ENCODE results near the gene RNF130.
"Not testable (repeated sequence)": the region's sequence is repeated elsewhere in the genome, so short reads cannot be mapped to it uniquely, and the experiment has no call there.

RNF130 gene

DNA sequence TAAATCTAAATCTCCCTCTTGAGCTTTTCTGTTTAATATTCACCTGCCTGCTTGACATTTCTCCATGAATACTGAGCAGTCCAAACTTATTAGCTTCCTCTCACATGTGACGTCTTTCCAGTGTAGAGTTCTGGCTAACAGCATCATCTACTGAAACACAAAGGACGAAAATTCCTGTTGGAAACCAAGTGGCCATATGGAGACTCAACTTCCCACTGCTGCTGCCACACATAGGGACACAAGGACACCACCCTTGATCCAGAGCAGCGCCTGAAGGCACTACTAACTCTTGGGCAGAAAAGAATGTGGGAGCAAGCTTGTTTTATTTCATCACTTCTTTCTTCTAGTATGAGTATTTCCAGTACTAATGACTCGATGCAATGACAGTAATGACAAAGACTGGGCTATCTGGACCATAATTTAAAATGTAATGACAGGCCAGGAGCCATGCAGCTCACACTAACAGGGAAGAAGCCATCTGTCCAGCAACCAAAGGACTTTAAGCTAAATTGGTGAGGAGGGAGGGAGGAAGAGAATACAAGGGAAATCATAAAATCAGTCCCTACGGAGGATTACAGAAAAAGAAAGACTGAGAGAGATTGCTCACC is 19.2 kb downstream of the RNF130 start:
- no peak for DNase-seq

DNA sequence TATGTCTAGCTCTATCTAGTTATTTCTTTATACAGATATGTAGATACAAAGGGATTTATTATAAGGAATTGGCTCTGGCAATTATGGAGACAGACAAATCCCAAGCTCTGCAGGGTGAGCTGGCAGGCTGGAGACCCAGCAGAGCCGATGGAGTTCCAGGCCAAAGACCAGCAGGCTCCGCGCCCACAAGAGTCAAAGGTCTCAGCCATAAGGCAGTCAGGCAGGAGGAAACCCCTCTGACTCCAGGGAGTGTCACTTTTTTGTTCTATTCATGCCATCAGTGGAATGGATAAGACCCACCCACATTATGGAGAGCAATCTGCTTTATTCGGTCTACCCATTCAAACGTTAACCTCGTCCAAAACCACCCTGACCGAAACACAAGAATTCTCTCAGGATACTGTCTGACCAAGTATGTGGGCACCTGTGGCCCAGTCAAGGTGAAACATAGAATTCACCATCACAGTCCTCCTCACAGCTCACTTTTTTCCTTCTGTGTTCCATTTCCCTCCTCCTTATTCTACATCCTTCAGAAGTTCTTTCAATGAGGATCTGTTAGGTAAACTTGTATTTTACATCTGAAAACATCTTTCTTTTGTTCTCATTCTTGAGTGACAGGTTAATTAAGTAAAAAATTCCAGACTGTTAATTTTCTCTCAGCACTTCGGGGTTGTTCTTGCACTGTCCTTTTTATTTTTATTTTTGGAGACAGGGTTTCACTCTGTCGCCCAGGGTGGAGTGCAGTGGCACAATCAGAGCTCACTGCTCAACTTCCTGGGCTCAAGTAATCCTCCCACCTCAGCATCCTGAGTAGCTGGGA is 21.2 kb downstream of the RNF130 start:
- DNase-seq: no peak

DNA sequence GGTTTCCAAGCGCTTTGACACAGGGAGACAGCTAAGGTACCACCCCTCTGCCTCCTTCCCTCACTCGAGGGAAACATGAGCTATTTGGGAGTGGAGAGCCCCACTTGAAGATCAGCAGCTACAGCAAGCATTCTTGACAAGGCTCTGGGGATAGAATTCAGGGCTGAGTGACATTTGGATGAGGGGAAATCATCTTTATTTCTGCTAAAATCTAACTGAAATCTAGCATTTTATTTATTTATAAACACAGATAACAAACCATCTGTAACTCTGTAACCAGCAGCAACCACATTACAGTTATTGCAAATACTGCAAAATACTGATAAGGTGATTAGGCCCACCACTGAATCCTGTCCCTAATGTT is 22.4 kb downstream of the RNF130 start:
- no peak for DNase-seq

DNA sequence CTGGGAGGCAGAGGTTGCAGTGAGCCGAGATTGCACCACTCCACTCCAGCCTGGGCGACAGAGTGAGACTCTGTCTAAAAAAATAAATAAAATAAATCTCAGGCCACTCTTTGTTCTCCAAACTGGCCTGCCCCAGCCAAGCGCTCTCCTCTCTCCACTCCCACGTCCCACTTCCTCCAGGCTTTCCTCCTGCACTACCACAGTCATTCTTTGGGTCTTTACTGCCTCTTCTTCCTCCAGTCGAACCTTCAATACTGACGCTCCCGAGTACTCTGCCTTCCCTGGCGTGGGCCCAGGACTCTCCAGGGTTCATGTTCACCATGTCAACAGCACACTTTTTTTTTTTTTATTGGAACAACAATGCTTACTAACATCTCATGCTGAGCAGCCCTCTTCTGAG is 23.9 kb downstream of the RNF130 start:
- no peak for DNase-seq

DNA sequence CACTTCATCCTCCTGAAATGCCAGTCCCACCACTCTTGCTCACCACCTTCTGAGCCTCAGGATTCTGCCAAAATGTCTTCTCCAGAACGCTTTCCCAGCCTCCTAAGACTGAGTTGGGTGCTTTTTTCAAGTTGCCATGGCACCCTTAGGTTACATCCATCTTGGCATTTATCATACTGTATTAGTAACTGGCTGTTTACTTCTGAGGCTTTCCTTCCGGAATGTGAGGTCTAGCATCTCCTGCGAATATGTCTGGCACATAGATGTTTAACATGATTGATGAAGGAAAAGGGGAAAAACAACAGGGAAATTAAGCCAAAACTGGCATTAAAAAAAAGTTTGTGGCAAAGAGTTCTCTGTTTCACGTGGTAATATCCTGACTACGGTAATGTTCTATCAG is 24.9 kb downstream of the RNF130 start:
- DNase-seq: no peak

DNA sequence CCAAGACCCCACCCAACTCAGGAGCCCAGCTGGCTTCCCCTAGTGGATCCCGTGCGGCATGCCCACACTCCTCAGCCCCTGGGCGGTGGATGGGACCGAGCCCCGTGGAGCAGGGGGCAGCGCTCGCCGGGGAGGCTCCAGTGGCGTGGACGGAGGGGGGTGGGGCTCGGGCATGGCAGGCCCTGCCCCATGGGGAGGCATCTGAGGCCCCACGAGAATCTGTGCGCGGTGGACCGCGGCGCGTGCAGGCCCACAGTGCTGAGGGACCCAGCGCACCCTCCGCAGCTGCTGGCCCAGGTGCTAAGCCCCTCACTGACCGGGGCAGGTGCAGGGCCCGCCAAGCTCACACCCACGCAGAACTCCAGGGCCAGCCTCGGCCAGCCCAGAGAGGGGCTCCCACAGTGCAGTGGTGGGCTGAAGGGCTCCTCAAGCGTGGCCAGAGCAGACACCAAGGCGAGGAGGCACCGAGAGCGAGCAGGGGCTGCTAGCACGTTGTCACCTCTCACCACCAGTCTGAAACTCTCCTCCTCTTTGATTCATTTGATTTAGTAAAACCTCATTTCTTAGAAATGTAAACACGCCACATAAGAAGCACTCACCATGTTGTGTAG is 25.6 kb downstream of the RNF130 start:
- no peak for DNase-seq

DNA sequence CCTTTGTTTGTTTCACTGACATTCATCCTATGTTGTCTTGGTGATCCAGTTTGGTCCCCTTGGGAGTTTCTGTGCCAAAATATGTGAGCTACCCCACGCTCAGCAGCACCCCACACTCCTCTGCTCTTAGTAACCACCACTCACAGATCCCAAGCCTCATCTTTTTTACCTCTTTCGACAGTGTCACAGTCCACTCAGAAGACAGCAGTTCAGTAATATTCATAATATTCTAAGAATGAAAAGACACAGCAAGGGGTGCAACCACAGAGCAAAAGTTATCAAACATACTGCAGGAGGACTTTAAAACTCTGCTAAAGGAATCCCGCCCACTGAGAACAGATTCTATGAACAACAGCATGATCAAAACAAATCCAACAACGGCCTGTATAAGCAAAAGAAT is 28.2 kb downstream of the RNF130 start:
- DNase-seq: no peak

DNA sequence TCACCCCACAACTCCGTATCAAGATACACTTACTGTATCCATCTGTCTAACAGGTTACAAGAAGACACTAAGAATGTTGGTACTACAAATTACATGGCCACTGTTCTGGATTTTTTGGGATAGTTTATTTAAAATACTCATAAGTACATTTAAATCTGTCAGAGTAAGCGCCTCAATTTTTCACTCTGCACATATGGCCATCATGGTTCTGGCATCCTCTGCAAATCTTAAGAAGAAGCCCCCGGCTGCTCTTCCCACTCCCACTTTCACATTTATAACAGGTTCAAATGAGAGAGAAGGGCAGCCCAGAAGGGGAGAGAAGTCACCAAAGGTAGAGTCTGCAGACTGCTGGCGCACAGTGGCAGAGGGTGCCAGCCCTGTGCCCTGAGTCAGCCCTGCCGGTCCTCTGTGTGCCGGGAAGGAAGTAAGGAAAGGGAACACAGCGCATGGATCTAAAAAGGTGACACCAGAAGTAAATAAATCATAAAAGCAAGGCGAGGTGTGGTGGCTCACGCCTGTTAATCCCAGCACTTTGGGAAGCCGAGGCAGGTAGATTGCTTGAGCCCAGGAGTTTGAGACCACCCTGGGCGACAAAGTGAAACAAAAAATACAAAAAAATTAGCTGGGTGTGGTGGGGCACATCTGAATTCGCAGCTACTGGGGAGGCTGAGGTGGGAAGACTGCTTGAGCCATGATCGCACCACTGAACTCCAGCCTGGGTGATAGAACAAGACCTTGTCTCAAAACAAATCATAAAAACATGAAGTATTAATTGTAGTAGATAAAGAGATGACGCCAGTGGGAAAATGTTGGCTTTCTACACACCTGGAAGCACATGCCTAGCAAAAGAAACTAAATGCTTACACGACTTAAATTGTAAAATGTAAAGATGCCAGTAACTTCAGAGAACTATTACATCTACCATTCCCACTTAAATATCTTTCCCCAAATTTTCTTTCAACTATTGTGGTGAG is 30.0 kb downstream of the RNF130 start:
- no peak for DNase-seq

DNA sequence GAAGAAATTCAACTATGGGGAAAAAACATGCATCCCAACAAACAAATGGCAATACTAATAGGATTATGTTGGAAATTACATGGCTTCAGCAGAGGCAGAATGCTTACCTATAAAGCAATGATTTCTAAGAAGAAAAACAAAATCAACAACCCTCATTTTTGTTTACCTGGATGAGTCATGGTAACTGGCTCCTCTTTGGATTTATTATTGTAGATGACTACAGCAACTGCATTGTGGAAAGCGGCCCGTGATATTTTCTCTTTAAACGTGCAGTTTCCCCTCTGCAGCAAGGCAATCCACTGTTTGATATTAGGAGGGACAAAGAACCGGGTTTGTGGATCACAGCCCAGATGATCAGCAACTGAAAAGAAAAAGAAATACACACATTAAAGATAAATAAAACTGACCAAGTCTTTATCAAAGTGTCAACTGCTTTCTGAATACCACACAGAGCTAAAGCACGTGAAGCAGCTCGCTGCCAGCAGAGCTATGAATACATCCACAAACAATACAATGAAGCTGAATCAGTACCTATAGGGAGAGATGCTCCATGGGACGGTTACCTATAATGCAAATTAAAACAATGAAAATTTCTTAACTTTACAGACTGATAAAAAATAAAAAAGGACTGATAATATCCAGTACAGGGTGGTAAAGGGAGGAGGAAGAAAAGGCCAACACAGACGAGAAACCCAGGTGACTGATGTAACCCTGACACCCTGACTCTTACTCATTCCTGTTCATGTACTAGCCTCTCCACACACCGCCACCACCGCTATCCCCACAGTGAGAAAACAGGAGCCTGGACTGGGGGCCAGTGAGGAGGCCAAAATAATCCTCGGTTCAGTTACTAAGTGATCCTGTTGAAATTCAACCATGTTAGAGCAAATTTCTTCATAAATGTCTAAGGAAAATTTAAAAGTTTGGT is 31.0 kb downstream of the RNF130 start:
- DNase-seq: no peak

DNA sequence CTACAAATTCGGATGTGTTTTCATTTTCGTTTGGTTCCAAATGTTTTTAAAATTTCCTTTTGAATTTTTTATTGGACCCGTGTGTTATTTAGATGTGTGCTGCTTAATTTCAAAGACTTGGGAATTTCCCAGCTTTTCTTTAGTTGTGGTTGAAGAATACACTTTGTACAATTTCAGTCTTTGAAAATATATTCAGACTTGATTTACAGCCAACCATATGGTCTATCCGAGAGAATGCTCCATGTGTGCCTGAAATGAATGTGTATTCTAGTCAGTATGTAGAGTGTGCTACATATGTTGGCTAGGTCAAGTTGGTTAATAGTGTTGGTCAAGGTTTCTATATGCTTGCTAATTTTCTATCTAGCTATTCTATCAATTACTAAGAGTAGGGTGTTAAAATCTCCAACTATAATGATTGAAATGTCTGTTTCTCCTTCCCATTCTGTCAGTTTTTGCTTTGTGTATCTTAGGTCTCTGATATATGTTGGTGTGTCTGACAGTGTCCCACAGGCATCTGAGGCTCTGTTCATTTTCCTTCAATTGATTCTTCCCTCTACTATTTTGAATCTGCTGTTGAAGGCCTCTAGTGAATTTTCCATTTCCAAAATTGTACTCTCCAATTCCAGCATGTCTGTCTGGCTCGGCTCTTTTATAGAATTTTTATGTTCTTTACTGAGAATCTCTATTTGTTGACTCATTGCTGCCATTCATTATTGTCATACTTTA is 36.2 kb downstream of the RNF130 start:
- DNase-seq: no peak

DNA sequence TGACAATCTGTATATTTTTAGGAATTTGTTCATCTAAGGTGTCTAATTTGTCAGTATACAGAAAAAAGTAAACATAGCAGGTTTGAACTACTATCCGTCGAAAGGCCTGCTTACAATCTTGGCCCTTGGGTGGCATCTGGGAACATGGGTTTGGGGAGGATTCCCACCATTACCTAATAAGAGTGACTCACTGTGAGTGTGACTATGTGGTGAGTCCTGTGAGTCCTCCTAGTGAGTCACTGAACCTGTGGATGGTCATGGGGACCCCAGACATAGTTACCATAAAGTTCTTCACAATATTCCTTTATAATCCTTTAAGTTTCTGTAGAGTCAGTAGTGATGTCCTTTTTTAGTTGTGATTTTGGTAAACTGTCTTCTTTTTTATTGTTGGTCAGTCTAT is 37.0 kb downstream of the RNF130 start:
- DNase-seq: no peak

DNA sequence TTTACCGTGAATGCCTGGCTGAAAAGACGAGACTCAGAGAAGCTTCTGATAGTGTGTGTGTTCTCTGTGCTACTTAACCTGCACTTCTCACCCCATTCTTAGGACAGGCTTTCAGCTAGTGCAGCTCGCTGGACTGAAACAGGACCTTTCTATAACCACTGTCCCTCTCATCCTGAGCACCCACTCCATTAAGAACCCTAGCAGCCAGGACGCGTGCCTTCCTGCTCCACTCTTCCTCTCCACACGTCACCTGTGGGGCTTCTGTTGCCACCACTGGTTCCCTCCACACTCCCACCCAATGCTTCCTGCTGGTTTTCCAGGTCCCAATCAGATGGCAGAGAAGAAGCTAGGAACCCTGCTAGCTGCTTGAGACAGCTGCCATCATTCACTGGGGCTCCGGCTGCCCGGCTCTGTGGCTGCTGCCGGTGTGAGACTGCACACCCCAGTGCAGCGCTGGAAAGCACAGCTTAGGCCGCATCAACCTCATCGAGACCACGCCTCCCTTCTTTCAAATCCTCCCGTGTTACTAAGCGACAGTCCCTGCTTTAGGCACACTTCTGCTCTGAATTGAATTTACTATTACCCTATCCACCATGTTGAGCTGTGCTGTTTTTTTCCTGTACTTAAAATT is 44.0 kb downstream of the RNF130 start:
- DNase-seq: no peak

DNA sequence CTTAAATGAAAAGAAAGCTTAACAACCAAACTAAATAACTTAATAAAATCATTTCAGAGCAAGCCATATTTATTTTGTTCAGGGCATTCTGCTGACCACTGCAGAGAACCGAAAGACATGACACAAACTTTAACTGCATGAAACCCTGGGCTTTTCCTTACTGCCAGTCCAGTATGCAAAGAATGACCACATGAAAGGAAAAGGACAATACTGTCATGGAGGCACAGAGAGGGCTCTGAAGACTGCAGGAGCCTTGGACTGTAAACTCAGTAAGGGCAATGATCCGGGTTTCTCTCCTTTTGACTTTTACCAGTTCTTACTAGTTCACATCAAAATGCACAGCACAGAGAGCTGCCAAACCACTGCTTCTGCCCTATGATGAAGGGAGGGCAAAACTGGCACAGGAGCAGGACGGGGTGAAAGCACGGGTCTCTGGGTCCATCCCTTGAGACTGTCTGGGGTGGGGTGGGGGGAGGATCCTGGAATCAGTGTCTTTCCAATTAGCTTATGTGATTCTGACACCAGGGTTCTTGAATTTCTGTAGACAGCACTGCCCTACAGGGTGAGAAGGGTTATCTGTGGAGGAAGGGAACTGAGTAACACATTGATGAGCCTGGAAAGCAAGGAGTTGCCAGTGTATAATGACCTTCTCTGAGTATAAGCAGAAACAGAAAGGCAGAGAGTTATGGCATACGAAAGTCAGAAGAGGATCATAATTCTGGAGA is 44.7 kb downstream of the RNF130 start:
- DNase-seq: no peak

DNA sequence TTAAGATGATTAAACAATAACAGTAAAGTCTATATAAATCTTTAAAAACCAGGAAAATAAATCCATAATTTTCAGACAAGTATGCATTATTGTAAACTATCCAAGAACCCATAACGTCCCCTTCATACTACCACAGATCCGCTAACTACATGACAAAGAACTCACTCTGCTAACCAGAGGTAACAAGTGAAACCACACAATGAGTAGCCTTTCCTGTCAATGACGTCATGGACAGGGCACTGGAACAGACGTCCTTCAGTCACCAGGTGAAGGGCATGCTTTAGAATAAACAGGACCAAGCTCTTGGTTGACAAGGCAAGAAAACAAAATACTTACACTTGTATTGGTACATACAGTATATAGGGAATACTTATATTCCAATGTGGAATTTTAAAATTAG is 45.2 kb downstream of the RNF130 start:
- DNase-seq: no peak

DNA sequence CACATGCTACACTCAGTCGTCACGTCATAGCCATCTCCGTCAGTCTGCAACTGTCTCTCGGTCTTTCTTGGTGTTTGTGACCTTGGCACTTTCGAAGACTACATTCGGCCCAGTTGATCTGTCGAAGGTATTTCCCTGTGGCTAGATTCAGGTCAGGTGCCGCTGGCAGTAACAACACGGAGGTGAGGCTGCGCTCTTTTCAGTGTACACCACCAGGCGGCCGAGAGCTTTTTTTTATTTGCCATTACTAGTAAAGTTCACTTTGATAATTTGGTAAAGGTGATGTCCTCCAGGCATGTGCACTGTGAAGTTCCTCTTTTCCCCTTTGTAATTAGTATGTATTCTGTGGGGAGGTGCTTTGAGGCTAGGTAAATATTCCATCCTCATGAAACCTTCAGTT is 49.7 kb downstream of the RNF130 start:
- DNase-seq: no peak

DNA sequence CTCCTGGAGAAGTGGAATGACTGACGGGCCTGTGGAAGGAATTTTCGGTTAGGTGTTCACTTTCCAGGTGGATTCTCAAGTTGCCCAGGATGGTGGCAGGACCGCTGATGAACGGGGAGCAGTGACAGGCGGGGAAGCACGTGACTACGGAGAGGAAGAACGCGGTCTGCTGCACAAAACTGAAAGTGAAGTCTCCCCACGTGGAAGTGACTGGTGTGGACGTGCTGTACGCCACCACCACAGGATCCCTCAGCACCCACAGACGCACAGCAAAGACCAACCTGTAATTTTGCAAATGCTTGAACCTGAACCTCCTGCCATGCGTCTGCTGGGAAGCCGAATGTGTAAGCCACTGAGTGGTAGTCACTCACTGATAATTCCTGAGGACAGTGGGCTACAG is 51.4 kb downstream of the RNF130 start:
- DNase-seq: no peak

DNA sequence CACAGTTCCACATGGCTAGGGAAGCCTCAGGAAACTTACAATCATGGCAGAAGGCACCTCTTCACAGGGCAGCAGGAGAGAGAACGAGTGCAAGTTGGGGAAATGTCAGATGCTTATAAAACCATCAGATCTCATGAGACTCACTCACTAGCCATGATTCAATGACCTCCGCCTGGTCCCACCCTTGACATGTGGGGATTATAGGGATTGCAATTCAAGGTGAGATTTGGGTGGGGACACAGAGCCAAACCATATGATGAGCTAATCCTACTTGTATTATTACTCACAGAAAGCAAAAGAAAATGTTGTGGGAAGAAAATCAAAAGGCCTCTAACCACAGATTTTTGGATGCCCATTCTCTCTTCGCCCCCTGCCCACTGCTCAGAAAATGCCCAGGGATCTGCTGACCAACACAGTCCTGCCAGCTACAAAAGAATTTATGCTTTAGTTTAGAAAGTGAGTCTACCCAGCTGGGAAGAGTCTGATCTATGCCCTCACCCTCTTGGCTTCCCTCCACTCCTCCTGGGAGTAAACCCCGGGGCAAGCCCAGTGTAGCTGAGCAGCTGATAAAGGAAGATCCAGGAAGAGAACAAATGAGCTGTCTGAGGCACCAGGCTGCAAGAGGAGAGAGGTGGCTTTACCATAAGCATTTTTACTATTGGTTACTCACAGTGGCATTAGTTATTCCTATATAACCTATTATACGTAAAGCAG is 53.1 kb downstream of the RNF130 start:
- DNase-seq: no peak

DNA sequence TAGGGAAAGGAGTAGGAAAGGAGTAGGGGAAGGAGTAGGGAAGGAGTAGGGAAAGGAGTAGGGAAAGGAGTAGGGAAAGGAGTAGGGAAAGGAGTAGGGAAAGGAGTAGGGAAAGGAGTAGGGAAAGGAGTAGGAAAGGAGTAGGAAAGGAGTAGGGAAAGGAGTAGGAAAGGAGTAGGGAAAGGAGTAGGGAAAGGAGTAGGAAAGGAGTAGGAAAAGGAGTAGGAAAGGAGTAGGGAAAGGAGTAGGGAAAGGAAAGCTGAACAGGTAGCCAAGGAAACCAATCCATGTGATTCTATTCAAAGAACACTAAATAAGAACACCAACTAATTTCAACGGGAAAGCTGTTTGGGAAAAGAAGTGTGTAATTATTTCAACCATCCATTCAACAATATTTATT is 56.0 kb downstream of the RNF130 start:
- not testable (repeated sequence) for DNase-seq

DNA sequence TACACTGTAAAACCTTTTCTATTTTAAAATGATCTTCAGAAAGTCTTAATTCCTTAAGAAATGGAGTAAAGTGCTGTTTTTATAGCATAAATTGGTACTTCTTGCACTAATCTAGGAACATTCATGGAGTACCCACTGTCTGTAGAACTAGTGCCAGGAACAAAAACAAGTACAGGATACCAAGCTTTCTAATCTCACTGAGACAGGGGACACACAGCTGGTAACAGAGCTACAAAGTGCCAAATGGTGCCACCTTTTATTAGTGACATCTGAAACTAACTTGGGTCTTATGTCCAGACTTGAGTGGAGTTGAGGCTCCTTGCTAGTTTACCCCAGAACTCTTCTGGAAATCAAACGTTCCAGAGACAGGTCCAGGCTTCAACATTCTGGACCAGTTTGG is 57.9 kb downstream of the RNF130 start:
- DNase-seq: no peak

DNA sequence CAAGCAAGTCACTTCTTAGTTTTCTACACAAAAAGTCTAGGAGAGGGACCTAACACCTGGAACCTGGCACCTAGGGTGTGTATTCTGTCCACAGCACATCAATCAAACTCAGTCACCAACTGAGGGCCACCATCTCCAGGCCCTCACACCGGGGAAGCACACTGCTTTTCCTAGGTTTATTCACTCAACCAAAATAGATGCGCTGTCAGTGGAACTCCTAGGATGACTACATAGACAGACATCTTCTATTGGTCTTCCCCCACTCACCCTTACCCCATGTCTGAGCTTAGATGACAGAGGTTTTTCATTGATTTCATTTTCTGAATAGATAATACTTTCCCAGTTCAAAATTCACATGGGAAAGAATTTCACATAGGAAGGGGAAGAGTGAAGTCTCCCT is 59.2 kb downstream of the RNF130 start:
- DNase-seq: no peak

All from activated effector memory CD4-positive, alpha-beta T cell treated with Interleukin-2 at 50 U/mL for 16 hours (primary cell).